ENCODE results near the gene PPP1R12A. TPM values are rescaled to one million over a fixed set of nuclear protein-coding genes. Genes with fewer than 3 reads are reported as not detected.

PPP1R12A gene
- total and polyA plus RNA-seq, 2 of the 4 experiments (the other 2 are of a cell fraction), result 47.7 to 112 TPM

DNA sequence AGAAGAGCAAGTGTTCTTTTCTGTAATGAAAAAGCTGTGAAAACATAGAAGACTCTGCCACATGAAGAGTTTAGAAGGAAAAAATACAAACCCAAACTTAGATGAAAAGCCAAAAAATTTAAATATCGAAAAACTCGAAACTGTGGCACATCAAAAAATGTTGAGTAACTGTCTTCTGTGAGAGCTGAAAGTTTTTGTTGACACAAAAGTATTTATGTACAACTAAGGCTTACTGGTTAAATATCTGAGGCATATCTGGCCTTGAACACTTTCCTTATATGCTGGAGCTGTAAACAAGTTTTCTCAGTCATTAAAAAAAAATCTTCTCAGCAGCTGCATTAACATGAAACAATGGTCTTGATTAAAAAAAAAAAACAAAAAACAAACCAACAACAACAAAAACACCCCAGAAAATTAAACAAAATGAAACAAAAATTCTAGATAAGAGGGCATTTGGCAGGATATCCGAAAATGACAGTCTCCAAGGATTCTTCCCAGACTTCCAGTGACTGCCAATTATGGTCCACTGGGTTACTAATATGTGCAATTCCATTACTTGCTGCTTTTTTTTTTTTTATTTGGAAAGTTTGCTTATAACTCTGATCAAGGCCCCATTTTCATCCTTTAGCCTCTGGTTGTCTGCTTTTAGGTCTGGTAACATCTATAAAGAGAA is 159.4 kb downstream of the PPP1R12A start:
- Histone ChIP-seq H3K79me1 (ENCODE audit: low read depth in 1 of 2, low read length in 2 of 2) (peaks cover 3 to 11% of the 10 kb centered on the region in 2 experiments; a peak in 2 of 4 replicates), H2BK20ac (ENCODE audit: low read depth, low read length) (no peak overlapping the region), H3K23ac (ENCODE audit: low read depth, low read length) (no peak overlapping the region), H3K36me3 (ENCODE audit: control insufficient read depth, insufficient read depth, low read length) (peaks cover 4% of the 10 kb centered on the region), H3K18ac (ENCODE audit: low read depth, low read length) (no peak overlapping the region; the same call in 1 of the 2 replicates), H3K56ac (ENCODE audit: extremely low read depth, insufficient read depth, low read length) (no peak overlapping the region), H4K8ac (ENCODE audit: low read depth in 2 of 2, low read length in 2 of 2) (no peak overlapping the region), H3K14ac (replicated peaks; ENCODE audit: low read depth, low read length) (no peak overlapping the region), H4K5ac (ENCODE audit: low read depth, low read length) (no peak overlapping the region), H3K4ac (ENCODE audit: low read depth, low read length) (no peak overlapping the region), H2AK9ac (replicated peaks; ENCODE audit: low read depth, low read length, poor library complexity) (no peak overlapping the region), H3K9ac (ENCODE audit: low read depth, low read length) (no peak overlapping the region), H3K4me3 (ENCODE audit: insufficient read depth, low read depth, low read length) (no peak overlapping the region), H2BK15ac (ENCODE audit: low read depth, low read length) (no peak overlapping the region), H3K27ac (ENCODE audit: insufficient read depth, low read length) (no peak overlapping the region), H3K4me2 (ENCODE audit: low read depth, low read length) (no peak overlapping the region), H2AK5ac (ENCODE audit: low read depth, low read length) (no peak overlapping the region), H2BK120ac (ENCODE audit: low read depth, low read length) (no peak overlapping the region), H3K9me3 (ENCODE audit: control insufficient read depth, insufficient read depth, low read length) (no peaks in the 10 kb centered on the region), H3K9me1 (ENCODE audit: insufficient read depth, low read length) (0 out of 2 replicates have a peak, but pooled peaks cover 3% of the 10 kb centered on the region), H4K20me1 (ENCODE audit: insufficient read depth, low read length) (no peaks in the 10 kb centered on the region), H3K27me3 (ENCODE audit: control insufficient read depth, insufficient read depth, low read length) (no peaks in the 10 kb centered on the region), H3K4me1 (ENCODE audit: control insufficient read depth, insufficient read depth, low read length) (no peaks in the 10 kb centered on the region), H4K91ac (ENCODE audit: insufficient read depth, low read depth, low read length) (no peak overlapping the region), H2BK5ac (ENCODE audit: low read depth, low read length, poor library complexity, severe bottlenecking) (no peak overlapping the region), H2AFZ (replicated peaks; ENCODE audit: low read length, poor library complexity) (no peak overlapping the region)
- WGBS, 2 experiments (ENCODE audit: extremely low coverage in 2 of 2, insufficient read length in 1 of 2), result no CpG with 5 or more reads among the region's 3 CpGs
- ATAC-seq (ENCODE audit: low read depth) (no peak), DNase-seq (no peak)
- TF ChIP-seq BHLHE40 (IDR thresholded peaks at IDR 0.05; ENCODE audit: low read depth, low read length) (no peak), RCOR1 (IDR thresholded peaks at IDR 0.05; ENCODE audit: insufficient replicate concordance, low read length) (no peak), RAD21 (IDR thresholded peaks at IDR 0.05; ENCODE audit: low read length) (no peak), RFX5 (IDR thresholded peaks at IDR 0.05; ENCODE audit: low read depth, low read length) (no peak), SMC3 (IDR thresholded peaks at IDR 0.05; ENCODE audit: low read depth, low read length) (no peak), FOS (IDR thresholded peaks at IDR 0.05; ENCODE audit: low read depth, low read length) (no peak), CEBPB (IDR thresholded peaks at IDR 0.05; ENCODE audit: low read depth, low read length) (no peak), CHD1 (IDR thresholded peaks at IDR 0.05; ENCODE audit: low read depth, low read length) (no peak), MAFK (IDR thresholded peaks at IDR 0.05; ENCODE audit: low read depth, low read length) (no peak)
- TF ChIP-seq, protein P1, sequence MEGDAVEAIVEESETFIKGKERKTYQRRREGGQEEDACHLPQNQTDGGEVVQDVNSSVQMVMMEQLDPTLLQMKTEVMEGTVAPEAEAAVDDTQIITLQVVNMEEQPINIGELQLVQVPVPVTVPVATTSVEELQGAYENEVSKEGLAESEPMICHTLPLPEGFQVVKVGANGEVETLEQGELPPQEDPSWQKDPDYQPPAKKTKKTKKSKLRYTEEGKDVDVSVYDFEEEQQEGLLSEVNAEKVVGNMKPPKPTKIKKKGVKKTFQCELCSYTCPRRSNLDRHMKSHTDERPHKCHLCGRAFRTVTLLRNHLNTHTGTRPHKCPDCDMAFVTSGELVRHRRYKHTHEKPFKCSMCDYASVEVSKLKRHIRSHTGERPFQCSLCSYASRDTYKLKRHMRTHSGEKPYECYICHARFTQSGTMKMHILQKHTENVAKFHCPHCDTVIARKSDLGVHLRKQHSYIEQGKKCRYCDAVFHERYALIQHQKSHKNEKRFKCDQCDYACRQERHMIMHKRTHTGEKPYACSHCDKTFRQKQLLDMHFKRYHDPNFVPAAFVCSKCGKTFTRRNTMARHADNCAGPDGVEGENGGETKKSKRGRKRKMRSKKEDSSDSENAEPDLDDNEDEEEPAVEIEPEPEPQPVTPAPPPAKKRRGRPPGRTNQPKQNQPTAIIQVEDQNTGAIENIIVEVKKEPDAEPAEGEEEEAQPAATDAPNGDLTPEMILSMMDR (conservative IDR thresholded peaks at IDR 0.05; ENCODE audit: low read depth, low read length), result no peak
- no TSS peak for BruUV-seq (replicated peaks)
- ChIA-PET POLR2A (ENCODE audit: unreplicated experiment) (interaction anchor here (0.5 kb wide), 1 partner anchor 365 kb away, joined by 3 read pairs; no protein-coding TSS in a partner anchor), CTCF (interaction anchor here (0.7 kb wide), 1 partner anchor 124 kb away, joined by 3 read pairs; no protein-coding TSS in a partner anchor)
- dilution Hi-C loops (cut with HindIII; ENCODE audit: low sequenced_read_pairs, unreplicated experiment), result no loop called here
- in situ Hi-C loops (cut with MboI; ENCODE audit: low sequenced_read_pairs), result no loop called here
- intact Hi-C loops (cut with micrococcal nuclease), result loop anchor here (5.0 kb wide), 3 partner anchors 83 to 368 kb away; partner anchors contain the start of gene PAWR
